GM04503 (cell line): ENCODE measurements around the gene SLC7A10.

Experiments
- DNase-seq: peaks from one replicate; pipeline ENCODE4 v3.0.0-alpha.2; 2012; ENCODE audit warnings: low read depth

Gene SLC7A10

GRCh38 chr19:33254245-33254824 lies 28.7 kb upstream of the SLC7A10 start:
- DNase-seq, result no peak

- no peak for DNase-seq
These were observed 27.3 kb upstream of the SLC7A10 start for GRCh38 chr19:33252971-33253370.

GRCh38 chr19:33252418-33252962 lies 26.8 kb upstream of the SLC7A10 start:
- DNase-seq, result no peak

GRCh38 chr19:33251526-33252090 lies 26.0 kb upstream of the SLC7A10 start:
- no peak for DNase-seq

- DNase-seq, result no peak
These were observed 25.4 kb upstream of the SLC7A10 start for GRCh38 chr19:33251076-33251475.

- DNase-seq, result no peak
These were observed 24.9 kb upstream of the SLC7A10 start for GRCh38 chr19:33250500-33250899.

- no peak for DNase-seq
These were observed 24.2 kb upstream of the SLC7A10 start for GRCh38 chr19:33249740-33250366.

GRCh38 chr19:33248954-33249613 lies 23.4 kb upstream of the SLC7A10 start:
- no peak for DNase-seq

- no peak for DNase-seq
These were observed 22.9 kb upstream of the SLC7A10 start for GRCh38 chr19:33248553-33248953.

GRCh38 chr19:33248104-33248503 lies 22.5 kb upstream of the SLC7A10 start:
- no peak for DNase-seq

- DNase-seq, result no peak
These were observed 21.8 kb upstream of the SLC7A10 start for GRCh38 chr19:33247441-33247819.

- DNase-seq, result no peak
These were observed 21.2 kb upstream of the SLC7A10 start for GRCh38 chr19:33246709-33247440.

- DNase-seq, result no peak
These were observed 20.5 kb upstream of the SLC7A10 start for GRCh38 chr19:33245948-33246708.

GRCh38 chr19:33242911-33243310 lies 17.3 kb upstream of the SLC7A10 start:
- no peak for DNase-seq

GRCh38 chr19:33242131-33242530 lies 16.5 kb upstream of the SLC7A10 start:
- no peak for DNase-seq

- DNase-seq, result no peak
These were observed 16.0 kb upstream of the SLC7A10 start for GRCh38 chr19:33241530-33242101.

- DNase-seq, result no peak
These were observed 15.5 kb upstream of the SLC7A10 start for GRCh38 chr19:33241091-33241529.

- DNase-seq, result no peak
These were observed 14.6 kb upstream of the SLC7A10 start for GRCh38 chr19:33240181-33240771.

- no peak for DNase-seq
These were observed 13.7 kb upstream of the SLC7A10 start for GRCh38 chr19:33239223-33239975.
